HepG2 (cell line): ENCODE measurements around the gene LAMP2. TPM values are rescaled to one million over a fixed set of nuclear protein-coding genes. Genes with fewer than 3 reads are reported as not detected.

Source experiments
- ATAC-seq: fragments of 200-7000 bp; cut with Tn5 transposase; 3 replicates; pipeline ENCODE4 v1.9.1; 2020; ENCODE audit warnings: mild to moderate bottlenecking, moderate library complexity
- BruUV-seq: library from RNA; stranded (reverse); fragments of 400-500 nt; replicated peaks from 2 replicates; lab custom pipeline; 2021; lab: Mats Ljungman, UMichigan
- CTCF ChIA-PET: fragments of 300-600 bp; formaldehyde crosslinking; extraction: SDS; loops from one replicate; lab custom pipeline; 2021; ENCODE audit warnings: low total read pairs, inconsistent platforms, low intra/inter-chr PET ratio; lab: Yijun Ruan, JAX
- POLR2A ChIA-PET: fragments of 350-600 bp; sonication (Branson Sonifier 250); formaldehyde crosslinking; loops from one replicate; lab custom pipeline; 2020; ENCODE audit warnings: antibody characterized with exemption, inconsistent platforms; lab: Yijun Ruan, JAX
- DNase-seq: peaks from one replicate; pipeline ENCODE4 v3.0.0-alpha.2; 2015; ENCODE audit warnings: low spot score
- FAIRE-seq: peaks from 3 replicates; lab custom pipeline; 2011; peaks lifted over from hg19 to GRCh38; lab: Jason Lieb, UNC
- H2AFZ ChIP-seq: one replicate; pipeline ENCODE4 v1.6.1; 2011; ENCODE audit warnings: low read length, inconsistent platforms
- H3K27ac ChIP-seq: fragments of 300-600 bp; 3 replicates; pipeline ENCODE4 v1.8.0; 2011; ENCODE audit warnings: mixed run types, mild to moderate bottlenecking, mixed read lengths, low read length, inconsistent platforms; ENCODE audit not compliant: insufficient read depth; ENCODE audit errors: extremely low read length
- H3K27me3 ChIP-seq, 2 experiments: fragments of 200-600 bp in 1 of 2; 2 replicates in 1 of 2; 3 replicates in 1 of 2; pipeline versions ENCODE4 v1.6.0 to v1.8.0; 2011; ENCODE audit warnings: low read length in 2 of 2, mild to moderate bottlenecking in 2 of 2, moderate library complexity in 2 of 2, inconsistent platforms in 1 of 2; ENCODE audit not compliant: insufficient read depth in 2 of 2, control insufficient read depth in 1 of 2
- H3K36me3 ChIP-seq, 2 experiments: fragments of 200-600 bp in 1 of 2; replicated peaks in 1 of 2; 2 replicates in 1 of 2; 3 replicates in 1 of 2; pipeline versions ENCODE4 v1.5.1 to v1.8.0; 2011; ENCODE audit warnings: low read length in 2 of 2, inconsistent platforms in 1 of 2; ENCODE audit not compliant: insufficient read depth in 2 of 2, control insufficient read depth in 1 of 2
- H3K4me1 ChIP-seq: 2 replicates; pipeline ENCODE4 v1.5.1; 2012; ENCODE audit warnings: low read length, inconsistent platforms; ENCODE audit not compliant: insufficient read depth
- H3K4me2 ChIP-seq: 2 replicates; pipeline ENCODE4 v1.6.0; 2011; ENCODE audit warnings: low read depth, low read length, inconsistent platforms
- H3K4me3 ChIP-seq, 3 experiments: fragments of 200-600 bp in 1 of 3; sonication (generic), shearing (Covaris generic) in 1 of 3; replicated peaks in 1 of 3; 2 replicates each; pipeline ENCODE4 v1.5.1; 2011 to 2016; ENCODE audit warnings: low read length in 3 of 3, inconsistent platforms in 2 of 3, low read depth in 2 of 3, mild to moderate bottlenecking in 2 of 3, control low read depth in 1 of 3, mixed read lengths in 1 of 3; ENCODE audit not compliant: insufficient read depth in 1 of 3
- H3K79me2 ChIP-seq: one replicate; pipeline ENCODE4 v1.6.1; 2011; ENCODE audit warnings: low read length, inconsistent platforms; ENCODE audit not compliant: insufficient read depth
- H3K9ac ChIP-seq: 2 replicates; pipeline ENCODE4 v1.6.0; 2011; ENCODE audit warnings: mild to moderate bottlenecking, low read depth, low read length, inconsistent platforms; ENCODE audit not compliant: insufficient read depth
- H3K9me3 ChIP-seq: 2 replicates; pipeline ENCODE4 v1.5.1; 2012; ENCODE audit warnings: mild to moderate bottlenecking, low read length
- H4K20me1 ChIP-seq: 2 replicates; pipeline ENCODE4 v1.6.0; 2011; ENCODE audit warnings: inconsistent platforms, mild to moderate bottlenecking, low read length, moderate library complexity; ENCODE audit not compliant: insufficient read depth
- AFF4 ChIP-seq: sonication (generic); formaldehyde crosslinking; IDR thresholded peaks from 2 replicates; pipeline ENCODE4 v1.4.0; 2020; ENCODE audit warnings: missing genetic modification reagents
- ATF2 ChIP-seq: sonication (generic); formaldehyde crosslinking; IDR thresholded peaks from 2 replicates; pipeline ENCODE4 v1.4.0; 2020; ENCODE audit warnings: missing genetic modification reagents
- E2F1 ChIP-seq: sonication (generic); formaldehyde crosslinking; IDR thresholded peaks from 2 replicates; pipeline ENCODE4 v1.5.0; 2020; ENCODE audit warnings: missing genetic modification reagents
- KLF11 ChIP-seq: IDR thresholded peaks from 2 replicates; pipeline ENCODE4 v1.6.1; 2016; ENCODE audit warnings: missing compliant biosample characterization
- MATR3 ChIP-seq: sonication (generic); formaldehyde crosslinking; IDR thresholded peaks from 2 replicates; pipeline ENCODE4 v1.4.0; 2020; ENCODE audit warnings: missing genetic modification reagents
- MZF1 ChIP-seq: sonication (generic); formaldehyde crosslinking; IDR thresholded peaks from 2 replicates; pipeline ENCODE4 v1.8.1; 2023; ENCODE audit warnings: mild to moderate bottlenecking, missing genetic modification reagents, borderline replicate concordance
- PBX3 ChIP-seq: sonication (generic); formaldehyde crosslinking; IDR thresholded peaks from 2 replicates; pipeline ENCODE4 v1.8.1; 2023; ENCODE audit warnings: missing genetic modification reagents, inconsistent platforms, borderline replicate concordance
- TARDBP ChIP-seq: sonication (generic); formaldehyde crosslinking; IDR thresholded peaks from 2 replicates; pipeline ENCODE4 v1.8.0; 2022; ENCODE audit warnings: mild to moderate bottlenecking, missing genetic modification reagents
- TEAD2 ChIP-seq: sonication (generic); formaldehyde crosslinking; IDR thresholded peaks from 2 replicates; pipeline ENCODE4 v1.9.0; 2021; ENCODE audit warnings: missing genetic modification reagents
- U2AF1 ChIP-seq: fragments of 200-400 bp; formaldehyde crosslinking; optimal IDR thresholded peaks from 2 replicates; pipeline ENCODE3; 2017; ENCODE audit warnings: mild to moderate bottlenecking, low read depth, low read length
- ZNF138 ChIP-seq: sonication (generic); formaldehyde crosslinking; IDR thresholded peaks from 2 replicates; pipeline ENCODE4 v1.5.0; 2020; ENCODE audit warnings: mild to moderate bottlenecking, low read depth, missing genetic modification reagents
- ZNF687 ChIP-seq: sonication (generic); formaldehyde crosslinking; IDR thresholded peaks from 2 replicates; pipeline ENCODE4 v1.5.1; 2020; ENCODE audit warnings: mild to moderate bottlenecking, missing genetic modification reagents, moderate library complexity
- ZNF746 ChIP-seq: sonication (generic); formaldehyde crosslinking; IDR thresholded peaks from 2 replicates; pipeline ENCODE4 v1.8.0; 2022; ENCODE audit warnings: mild to moderate bottlenecking, missing genetic modification reagents
- WGBS: methylation state at CpG from one replicate; pipeline ENCODE4 v1.1.6; 2017; ENCODE audit warnings: low lambda C conversion rate; 5-methylcytosine and 5-hydroxymethylcytosine counted together
- in situ Hi-C: cut with HindIII; loops from 2 replicates; pipeline ENCODE4 v1.10.0; 2017; ENCODE audit warnings: low pct_unique_long_range_greater_than_20kb; ENCODE audit not compliant: extremely low pct_ligation_motif_present
- intact Hi-C: fragments of 100-400 bp; cut with micrococcal nuclease; formaldehyde crosslinking; loops from one replicate; pipeline ENCODE4 v1.10.0; 2022; ENCODE audit not compliant: unreplicated experiment
- polyA plus RNA-seq, 8 experiments: library from polyadenylated mRNA; depleted of rRNA in 3 of 8; stranded (reverse) in 7 of 8; unstranded in 1 of 8; fragments of >200 nt; fragmentation: Illumina TruSeq in 4 of 8; extraction: Trizol in 4 of 8; gene quantifications; 2 replicates each; pipeline versions ENCODE4 v1.2.1 to v1.2.3, GENCODE V29; 2011 to 2016; ENCODE audit warnings: low read depth in 4 of 8, missing spikeins in 1 of 8, mixed read lengths in 1 of 8; ENCODE audit not compliant: insufficient read depth in 1 of 8
- total RNA-seq, 5 experiments: library from RNA; depleted of rRNA; stranded (reverse); fragments of >200 nt; fragmentation: Illumina TruSeq; extraction: Trizol; gene quantifications; 2 replicates each; pipeline ENCODE4 v1.2.3, GENCODE V29; 2016; ENCODE audit warnings: low read depth in 1 of 5

Gene LAMP2
- total and polyA plus RNA-seq, 2 of the 13 experiments (the other 11 are each of a cell fraction or from before 2014, with no cell fraction given), result 127 to 170 TPM

- H3K9ac ChIP-seq, result no peak overlapping the region
- H3K36me3 ChIP-seq, result no peaks in the 10 kb centered on the region
- DNase-seq (no peak), ATAC-seq (no peak), FAIRE-seq (no peak)
- WGBS, result 72% methylated on average over 4 of the region's 4 CpGs
- peak overlapping the region; percentile 23; the same call in 1 of the 2 replicates for H3K4me2 ChIP-seq
- CTCF ChIA-PET, result no interaction called here
- BruUV-seq, result no TSS peak
- no peaks in the 10 kb centered on the region for H3K9me3 ChIP-seq
- POLR2A ChIA-PET, result no interaction called here
- H3K79me2 ChIP-seq, result peaks cover 79% of the 10 kb centered on the region
- H3K4me1 ChIP-seq, result peaks cover 54% of the 10 kb centered on the region
- in situ Hi-C loops, result loop anchor here (25.0 kb wide), 1 partner anchor 227 kb away; no protein-coding TSS in a partner anchor
- peaks cover 18% of the 10 kb centered on the region for H4K20me1 ChIP-seq
- TF ChIP-seq U2AF1 (no peak), MATR3 (CRISPR knock-in tag) (no peak), TARDBP (no peak), ZNF746 (no peak), KLF11 (CRISPR knock-in tag) (no peak), TEAD2 (CRISPR knock-in tag) (no peak), ZNF138 (no peak), E2F1 (no peak), AFF4 (CRISPR knock-in tag) (no peak), MZF1 (CRISPR knock-in tag) (no peak), ATF2 (CRISPR knock-in tag) (no peak), ZNF687 (CRISPR knock-in tag) (no peak), PBX3 (CRISPR knock-in tag) (no peak)
- TF ChIP-seq, all 625 proteins: peak for 0
- intact Hi-C loops, result loop anchor here (10.0 kb wide), 1 partner anchor 150 kb away; the partner anchor contains the start of gene TMEM255A
- Histone ChIP-seq H3K27ac (no peak overlapping the region), H3K27me3 (no peaks in the 10 kb centered on the region), H3K4me3 (no peak overlapping the region), H2AFZ (no peak overlapping the region)
These were observed 4.7 kb downstream of the LAMP2 start for GRCh38 chrX:120464411-120464810.
